Stimulated activated naive CD8-positive, alpha-beta T cell treated with anti-CD3 and anti-CD28 coated beads, Interleukin-15, Interleukin-2, amounts not matched to agents 100 ng/mL and 50 ng/mL, for 24 hours (primary cell): ENCODE results near the gene EXOC3L2.
"Not testable (repeated sequence)": the region's sequence is repeated elsewhere in the genome, so short reads cannot be mapped to it uniquely, and the experiment has no call there.

Source experiments
- H3K27ac Mint-ChIP-seq: one replicate; pipeline ENCODE4 v1.8.0; 2021; ENCODE audit warnings: mild to moderate bottlenecking, mixed read lengths
- H3K27me3 Mint-ChIP-seq: one replicate; pipeline ENCODE4 v1.8.0; 2021; ENCODE audit warnings: mixed read lengths
- H3K36me3 Mint-ChIP-seq: one replicate; pipeline ENCODE4 v1.8.0; 2021; ENCODE audit warnings: low read depth, mixed read lengths
- H3K4me1 Mint-ChIP-seq: one replicate; pipeline ENCODE4 v1.8.0; 2021; ENCODE audit warnings: low read depth, mixed read lengths
- H3K4me3 Mint-ChIP-seq: one replicate; pipeline ENCODE4 v1.8.0; 2021; ENCODE audit warnings: mild to moderate bottlenecking, mixed read lengths
- H3K9me3 Mint-ChIP-seq: one replicate; pipeline ENCODE4 v1.8.0; 2021; ENCODE audit warnings: mixed read lengths

The EXOC3L2 gene

DNA sequence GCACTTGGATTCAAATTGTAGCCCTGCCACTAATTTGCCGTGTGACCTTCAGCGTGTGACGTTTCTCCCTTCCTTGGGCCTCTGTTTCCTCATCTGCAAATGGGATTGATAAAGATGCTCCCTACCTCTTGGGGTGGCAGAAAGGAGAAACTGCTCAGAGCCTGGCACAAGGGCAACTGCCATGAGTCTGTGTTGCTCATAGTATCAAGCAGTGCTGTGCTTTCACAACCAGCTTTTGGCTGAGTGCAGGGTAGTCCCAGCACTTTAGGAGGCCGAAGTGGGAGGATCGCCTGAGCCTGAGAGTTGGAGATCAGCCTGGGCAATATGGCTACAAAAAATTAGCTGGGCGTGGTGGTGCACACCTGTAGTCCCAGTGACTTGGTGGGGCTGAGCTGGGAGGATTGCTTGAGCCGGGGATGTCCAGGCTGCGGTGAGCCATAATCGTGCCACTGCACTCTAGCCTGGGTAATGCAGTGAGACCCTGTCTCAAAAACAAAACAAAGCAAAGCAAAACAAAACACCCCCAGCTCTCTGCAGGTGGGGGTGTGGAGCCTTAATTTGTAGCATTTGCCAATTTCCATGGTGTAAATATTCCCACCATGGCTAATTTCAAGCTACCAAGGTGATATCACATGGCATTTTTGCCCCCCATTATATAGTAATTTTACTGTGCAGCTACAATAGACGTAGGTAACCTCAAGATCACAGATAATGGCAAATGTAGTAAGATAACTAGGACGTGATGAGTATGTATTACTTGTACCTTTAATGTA, 4.2 kb upstream of the EXOC3L2 start:
- Mint-ChIP-seq H3K4me3 (no peak overlapping the region), H3K9me3 (no peaks in the 10 kb centered on the region), H3K27ac (no peak overlapping the region), H3K27me3 (peaks cover 9% of the 10 kb centered on the region), H3K4me1 (peaks cover 31% of the 10 kb centered on the region), H3K36me3 (no peaks in the 10 kb centered on the region)

DNA sequence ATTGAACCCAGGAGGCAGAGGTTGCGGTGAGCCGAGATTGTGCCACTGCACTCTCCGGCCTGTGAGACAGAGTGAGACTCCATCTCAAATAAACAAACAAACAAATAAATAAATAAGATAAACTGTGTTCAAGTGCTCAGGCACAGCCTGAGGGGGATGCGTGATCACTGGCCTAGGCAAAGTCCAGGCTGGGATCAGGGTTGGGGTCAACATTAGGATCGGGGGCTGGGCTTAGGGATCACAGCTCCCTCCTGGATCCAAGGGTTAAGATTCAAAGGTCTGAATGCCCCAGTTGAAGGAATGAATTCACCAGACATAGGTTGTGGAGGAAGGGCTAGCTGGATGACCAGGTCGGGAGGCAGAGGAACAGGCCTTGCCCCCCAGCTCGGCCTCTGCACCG, 1.9 kb upstream of the EXOC3L2 start:
- H3K27me3 Mint-ChIP-seq = peaks cover 9% of the 10 kb centered on the region
- no peak overlapping the region for H3K27ac Mint-ChIP-seq
- H3K36me3 Mint-ChIP-seq = no peaks in the 10 kb centered on the region
- H3K4me1 Mint-ChIP-seq = peaks cover 10% of the 10 kb centered on the region
- H3K9me3 Mint-ChIP-seq = no peaks in the 10 kb centered on the region
- no peak overlapping the region for H3K4me3 Mint-ChIP-seq

DNA sequence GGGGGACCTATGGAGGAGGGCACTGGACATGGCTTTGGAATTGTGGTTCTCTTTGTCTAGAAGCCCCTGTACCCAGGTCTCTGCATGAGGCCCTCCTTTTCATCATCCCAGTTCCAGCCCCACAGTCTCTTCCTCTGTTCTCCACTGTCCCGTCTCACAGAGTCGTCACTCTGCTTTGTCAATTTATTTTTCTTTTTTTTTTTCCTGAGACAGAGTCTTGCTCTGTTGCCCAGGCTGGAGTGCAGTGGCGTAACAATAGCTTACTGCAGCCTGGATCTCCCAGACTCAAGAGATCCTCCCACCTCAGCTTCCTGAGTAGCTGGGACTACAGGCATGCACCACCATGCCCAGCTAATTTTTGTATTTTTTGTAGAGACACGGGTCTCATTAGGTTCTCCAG, 619 bp upstream of the EXOC3L2 start:
- no peaks in the 10 kb centered on the region for H3K36me3 Mint-ChIP-seq
- H3K4me3 Mint-ChIP-seq = no peak overlapping the region
- no peak overlapping the region for H3K27ac Mint-ChIP-seq
- H3K4me1 Mint-ChIP-seq = peaks cover 7% of the 10 kb centered on the region
- H3K27me3 Mint-ChIP-seq = peaks cover 9% of the 10 kb centered on the region
- H3K9me3 Mint-ChIP-seq = no peaks in the 10 kb centered on the region

DNA sequence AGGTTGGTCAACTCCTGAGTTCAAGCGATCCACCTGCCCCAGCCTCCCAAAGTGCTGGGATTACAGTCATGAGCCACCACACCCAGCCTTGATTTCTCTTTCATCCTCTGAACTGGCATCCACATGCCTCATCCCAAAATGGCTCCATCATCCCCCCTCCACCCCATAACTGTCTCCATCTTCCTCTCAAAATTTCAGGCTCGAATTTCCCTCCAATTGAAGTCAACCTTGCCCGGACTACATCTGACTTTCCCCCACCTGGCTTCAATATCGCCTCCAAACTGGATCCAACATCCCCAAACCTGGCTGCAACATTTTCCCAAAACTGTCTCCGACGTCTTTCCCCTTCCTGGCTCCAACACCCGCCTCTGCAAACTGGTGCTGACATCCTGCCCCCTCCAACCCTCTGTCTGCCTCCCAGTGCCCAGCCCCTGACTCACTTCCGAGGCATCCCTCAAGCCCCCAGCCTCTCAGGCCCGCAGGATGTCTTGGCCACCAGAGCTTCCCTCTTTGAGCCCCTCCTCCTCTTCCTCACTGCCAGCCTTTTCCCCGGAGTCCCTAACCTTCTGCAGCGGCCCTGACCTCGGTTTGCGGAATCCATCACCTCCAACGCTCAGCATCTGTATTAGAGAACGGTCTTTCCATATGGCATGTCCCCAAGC, 943 bp downstream of the EXOC3L2 start:
- no peaks in the 10 kb centered on the region for H3K36me3 Mint-ChIP-seq
- H3K9me3 Mint-ChIP-seq = no peaks in the 10 kb centered on the region
- H3K4me3 Mint-ChIP-seq = no peak overlapping the region
- no peaks in the 10 kb centered on the region for H3K4me1 Mint-ChIP-seq
- H3K27me3 Mint-ChIP-seq = peaks cover 6% of the 10 kb centered on the region
- H3K27ac Mint-ChIP-seq = no peak overlapping the region

DNA sequence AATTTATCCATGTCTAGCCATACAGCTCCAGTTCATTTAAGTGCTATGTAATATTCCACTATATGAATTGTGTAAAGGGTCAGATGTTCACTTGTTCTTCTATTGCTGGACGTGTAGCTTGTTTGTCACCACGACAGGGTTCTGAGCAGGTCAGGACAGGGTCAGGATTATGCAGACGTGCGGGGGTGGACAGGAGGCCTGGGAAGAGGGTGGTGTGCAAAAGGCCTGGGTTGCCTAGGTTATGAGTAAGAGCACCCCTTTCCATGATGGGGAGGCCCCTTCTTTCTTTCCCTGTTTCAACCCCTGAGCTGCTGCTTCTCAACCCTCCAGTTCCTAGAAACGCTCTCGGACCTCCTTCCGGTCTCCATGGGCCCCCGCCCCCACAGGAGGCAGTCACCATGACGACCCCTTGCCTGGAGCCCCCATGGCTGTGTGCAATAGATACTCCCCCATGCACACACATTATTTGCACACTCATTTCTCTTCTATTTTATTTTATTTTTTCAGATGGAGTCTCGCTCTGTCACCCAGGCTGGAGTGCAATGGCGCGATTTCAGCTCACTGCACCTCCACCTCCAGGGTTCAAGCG, 2.0 kb downstream of the EXOC3L2 start:
- no peaks in the 10 kb centered on the region for H3K4me1 Mint-ChIP-seq

DNA sequence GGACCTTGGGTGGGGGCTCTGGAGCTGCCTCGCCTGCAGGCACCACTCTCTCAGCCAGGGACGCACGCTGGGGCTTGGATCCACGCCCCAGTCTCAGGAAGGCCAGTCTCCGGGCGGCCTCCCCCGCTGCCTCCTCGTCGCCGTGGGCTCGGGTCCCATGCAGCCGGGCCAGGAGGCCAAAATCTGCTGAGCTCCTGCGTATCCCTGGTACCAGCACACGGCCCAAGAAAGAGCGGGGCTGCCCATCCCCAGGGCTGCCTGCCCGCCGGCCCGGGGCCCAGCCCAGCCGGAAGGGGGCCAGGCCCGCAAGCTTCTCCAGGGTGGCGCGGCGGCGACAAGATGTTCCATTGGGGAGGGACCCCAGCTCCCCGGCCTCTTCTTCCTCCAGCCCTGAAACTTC, 6.7 kb downstream of the EXOC3L2 start:
- peaks cover 9% of the 10 kb centered on the region for H3K27me3 Mint-ChIP-seq
- H3K9me3 Mint-ChIP-seq = no peaks in the 10 kb centered on the region
- H3K4me1 Mint-ChIP-seq = no peaks in the 10 kb centered on the region
- no peaks in the 10 kb centered on the region for H3K36me3 Mint-ChIP-seq
- no peak overlapping the region for H3K27ac Mint-ChIP-seq
- no peak overlapping the region for H3K4me3 Mint-ChIP-seq

More for the DNA sequence above, 2.0 kb downstream of the EXOC3L2 start:
- H3K27ac Mint-ChIP-seq = no peak overlapping the region
- peaks cover 6% of the 10 kb centered on the region for H3K27me3 Mint-ChIP-seq
- H3K4me3 Mint-ChIP-seq = no peak overlapping the region
- H3K36me3 Mint-ChIP-seq = no peaks in the 10 kb centered on the region
- no peaks in the 10 kb centered on the region for H3K9me3 Mint-ChIP-seq

DNA sequence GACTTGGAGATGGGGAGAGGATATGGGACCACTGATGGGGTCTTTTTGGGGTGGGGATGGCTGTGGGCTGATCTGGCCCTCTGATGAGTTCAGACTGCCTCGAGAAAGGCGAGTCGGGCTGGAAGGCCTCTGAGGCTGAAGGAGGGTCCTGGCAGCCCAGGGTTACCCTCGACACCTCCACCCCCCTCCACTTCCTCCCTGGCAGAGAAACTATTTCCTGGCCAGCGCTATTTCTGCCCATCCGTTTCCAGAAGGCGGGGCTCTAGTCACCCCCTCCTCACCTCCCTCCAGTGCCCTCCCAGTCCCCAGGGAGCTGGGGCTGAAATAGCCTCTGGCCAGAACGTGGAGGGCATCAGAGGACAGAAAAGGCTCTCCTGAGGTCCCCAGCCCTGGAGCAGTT, 9.7 kb downstream of the EXOC3L2 start:
- Mint-ChIP-seq H3K36me3 (no peaks in the 10 kb centered on the region), H3K27ac (no peak overlapping the region), H3K27me3 (peaks cover 13% of the 10 kb centered on the region), H3K4me3 (no peak overlapping the region), H3K4me1 (no peaks in the 10 kb centered on the region), H3K9me3 (no peaks in the 10 kb centered on the region)

DNA sequence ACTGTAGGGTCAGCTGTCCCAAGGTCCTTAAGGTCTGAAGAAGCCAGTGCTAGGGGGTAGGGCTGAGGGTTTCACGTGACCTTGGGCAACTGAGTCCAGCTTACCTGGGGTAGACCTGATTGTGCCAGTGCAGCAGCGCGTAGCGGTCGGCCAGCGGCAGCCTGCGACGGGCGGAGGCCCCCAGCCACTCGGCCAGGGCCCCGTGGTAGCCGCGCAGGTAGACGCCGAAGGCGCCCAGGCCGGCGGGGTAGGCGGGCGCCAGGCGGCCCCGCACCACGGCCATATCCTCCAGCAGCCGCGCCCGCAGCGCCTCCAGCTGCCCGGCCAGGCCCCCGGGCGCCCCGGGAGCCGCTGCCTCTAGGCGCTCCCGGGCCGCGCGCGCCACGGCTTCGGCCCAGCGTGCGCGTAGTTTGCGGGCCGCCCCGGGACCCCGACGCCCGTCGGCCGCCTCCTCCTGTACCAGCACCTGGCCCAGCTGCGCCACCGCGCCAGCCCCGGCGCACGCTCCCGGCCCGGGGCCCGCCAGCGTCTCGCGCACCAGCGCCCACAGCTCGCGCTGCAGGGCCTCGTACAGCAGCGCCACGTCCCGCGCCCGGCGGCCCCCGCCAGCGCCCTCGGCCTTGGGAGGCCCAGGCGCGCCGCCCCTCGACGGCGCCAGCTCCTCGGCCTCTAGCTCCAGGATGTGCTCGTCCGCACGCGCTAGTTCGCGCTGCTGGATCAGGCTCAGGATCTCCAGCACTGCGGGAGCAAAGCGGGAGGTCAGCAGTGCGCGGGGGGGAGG, 10.9 kb downstream of the EXOC3L2 start:
- Mint-ChIP-seq H3K9me3 (no peaks in the 10 kb centered on the region), H3K27ac (no peak overlapping the region), H3K4me1 (no peaks in the 10 kb centered on the region), H3K36me3 (no peaks in the 10 kb centered on the region), H3K4me3 (no peak overlapping the region), H3K27me3 (peaks cover 13% of the 10 kb centered on the region)

DNA sequence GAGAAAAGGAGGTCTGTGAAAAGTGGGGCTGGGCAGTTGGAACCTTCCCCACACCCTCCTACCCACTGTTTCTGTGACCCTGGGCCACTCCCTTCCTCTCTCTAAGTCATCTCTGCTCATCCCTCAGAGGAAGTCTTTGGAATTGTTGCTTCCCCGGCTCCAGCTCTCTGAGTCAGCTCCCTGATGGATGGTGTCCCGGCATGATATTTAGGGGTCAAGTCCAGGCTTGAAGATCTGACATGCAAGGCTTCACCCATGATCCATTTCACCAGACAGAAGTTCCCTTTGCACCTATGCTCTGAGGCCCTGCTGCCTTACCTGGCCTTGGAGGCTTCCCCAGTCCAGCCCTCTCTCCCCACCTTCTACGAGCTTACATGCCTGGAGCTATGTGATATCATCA, 13.3 kb downstream of the EXOC3L2 start:
- H3K4me1 Mint-ChIP-seq = no peaks in the 10 kb centered on the region
- H3K9me3 Mint-ChIP-seq = no peaks in the 10 kb centered on the region
- peaks cover 13% of the 10 kb centered on the region for H3K27me3 Mint-ChIP-seq
- no peak overlapping the region for H3K27ac Mint-ChIP-seq
- H3K4me3 Mint-ChIP-seq = no peak overlapping the region
- H3K36me3 Mint-ChIP-seq = no peaks in the 10 kb centered on the region

DNA sequence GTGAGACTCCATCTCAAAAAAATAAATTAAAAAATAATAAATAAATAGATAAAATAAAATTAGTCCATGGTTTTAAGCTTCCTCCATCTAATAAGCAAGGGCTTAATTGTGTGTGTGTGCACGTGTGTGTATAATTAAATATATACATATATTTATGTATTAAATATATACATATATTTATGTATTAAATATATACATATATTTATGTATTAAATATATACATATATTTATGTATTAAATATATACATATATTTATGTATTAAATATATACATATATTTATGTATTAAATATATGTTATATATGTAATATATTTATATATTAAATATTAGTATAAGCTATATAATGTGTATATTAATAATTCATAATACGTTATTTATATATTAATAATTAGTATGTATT, 16.2 kb downstream of the EXOC3L2 start:
- not testable (repeated sequence) for H3K4me3 Mint-ChIP-seq, H3K4me1 Mint-ChIP-seq, H3K27ac Mint-ChIP-seq, H3K9me3 Mint-ChIP-seq, H3K36me3 Mint-ChIP-seq
- H3K27me3 Mint-ChIP-seq = peaks cover 12% of the 10 kb centered on the region

DNA sequence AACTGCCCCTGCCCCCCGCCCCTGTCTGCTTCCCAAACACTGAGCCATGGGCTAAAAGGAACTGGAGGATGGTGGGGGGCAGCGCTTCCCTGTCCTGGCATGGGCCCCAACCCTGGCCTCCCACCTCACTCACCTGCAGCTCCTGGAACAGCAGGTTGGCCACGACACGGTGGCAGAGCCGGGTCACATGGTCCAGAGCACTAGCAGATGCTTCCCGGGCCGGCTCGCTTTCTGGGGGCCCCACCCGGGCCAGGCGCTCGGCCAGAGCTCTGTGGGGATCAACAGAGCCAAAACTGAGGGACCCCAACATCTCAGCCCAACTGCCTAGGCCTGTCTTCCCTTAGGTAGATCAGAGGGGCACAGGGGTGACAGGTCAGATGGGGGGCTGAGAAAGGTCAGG, 20.6 kb downstream of the EXOC3L2 start:
- peaks cover 7% of the 10 kb centered on the region for H3K27me3 Mint-ChIP-seq
- H3K27ac Mint-ChIP-seq = no peak overlapping the region
- no peaks in the 10 kb centered on the region for H3K4me1 Mint-ChIP-seq
- no peaks in the 10 kb centered on the region for H3K9me3 Mint-ChIP-seq
- no peak overlapping the region for H3K4me3 Mint-ChIP-seq
- no peaks in the 10 kb centered on the region for H3K36me3 Mint-ChIP-seq

DNA sequence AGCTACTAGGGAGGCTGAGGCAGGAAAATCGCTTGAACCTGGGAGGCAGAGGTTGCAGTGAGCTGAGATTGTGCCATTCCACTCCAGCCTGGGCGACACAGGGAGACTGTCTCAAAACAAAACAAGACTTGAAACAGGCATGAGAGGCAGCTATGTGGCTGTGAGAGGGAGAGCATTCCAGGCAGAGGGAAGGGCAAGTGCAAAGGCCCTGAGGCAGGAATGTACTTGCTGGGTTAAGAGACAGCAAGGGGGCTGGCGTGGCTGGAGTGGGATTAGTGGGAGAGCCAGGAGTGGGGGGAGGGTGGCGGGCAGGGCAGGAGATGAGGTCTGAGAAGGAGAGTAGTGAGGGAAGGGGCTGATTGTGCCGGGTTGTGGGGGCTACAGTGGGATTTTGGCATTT, 21.3 kb downstream of the EXOC3L2 start:
- Mint-ChIP-seq H3K4me1 (no peaks in the 10 kb centered on the region), H3K36me3 (no peaks in the 10 kb centered on the region), H3K27ac (no peak overlapping the region), H3K9me3 (no peaks in the 10 kb centered on the region), H3K4me3 (no peak overlapping the region), H3K27me3 (peaks cover 9% of the 10 kb centered on the region)

DNA sequence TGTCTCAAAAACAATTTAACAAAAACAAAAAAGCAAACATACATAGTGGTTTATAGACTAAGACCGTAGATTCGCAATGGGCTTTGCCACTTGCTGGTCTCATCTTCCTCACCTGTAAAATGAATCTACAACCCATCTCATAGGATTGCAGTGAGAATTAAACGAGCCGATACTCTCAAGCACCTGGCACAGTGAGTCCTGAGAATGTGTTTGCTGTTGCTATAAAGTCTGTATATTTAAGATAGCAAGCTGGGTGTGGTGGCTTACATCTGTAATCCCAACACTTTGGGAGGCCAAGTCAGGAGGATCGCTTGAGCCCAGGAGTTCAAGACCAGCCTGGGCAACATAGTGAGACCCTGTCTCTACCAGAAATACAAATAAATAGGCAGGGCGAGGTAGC, 22.5 kb downstream of the EXOC3L2 start:
- Mint-ChIP-seq H3K4me3 (no peak overlapping the region), H3K9me3 (no peaks in the 10 kb centered on the region), H3K36me3 (no peaks in the 10 kb centered on the region), H3K4me1 (no peaks in the 10 kb centered on the region), H3K27ac (no peak overlapping the region), H3K27me3 (peaks cover 16% of the 10 kb centered on the region)

DNA sequence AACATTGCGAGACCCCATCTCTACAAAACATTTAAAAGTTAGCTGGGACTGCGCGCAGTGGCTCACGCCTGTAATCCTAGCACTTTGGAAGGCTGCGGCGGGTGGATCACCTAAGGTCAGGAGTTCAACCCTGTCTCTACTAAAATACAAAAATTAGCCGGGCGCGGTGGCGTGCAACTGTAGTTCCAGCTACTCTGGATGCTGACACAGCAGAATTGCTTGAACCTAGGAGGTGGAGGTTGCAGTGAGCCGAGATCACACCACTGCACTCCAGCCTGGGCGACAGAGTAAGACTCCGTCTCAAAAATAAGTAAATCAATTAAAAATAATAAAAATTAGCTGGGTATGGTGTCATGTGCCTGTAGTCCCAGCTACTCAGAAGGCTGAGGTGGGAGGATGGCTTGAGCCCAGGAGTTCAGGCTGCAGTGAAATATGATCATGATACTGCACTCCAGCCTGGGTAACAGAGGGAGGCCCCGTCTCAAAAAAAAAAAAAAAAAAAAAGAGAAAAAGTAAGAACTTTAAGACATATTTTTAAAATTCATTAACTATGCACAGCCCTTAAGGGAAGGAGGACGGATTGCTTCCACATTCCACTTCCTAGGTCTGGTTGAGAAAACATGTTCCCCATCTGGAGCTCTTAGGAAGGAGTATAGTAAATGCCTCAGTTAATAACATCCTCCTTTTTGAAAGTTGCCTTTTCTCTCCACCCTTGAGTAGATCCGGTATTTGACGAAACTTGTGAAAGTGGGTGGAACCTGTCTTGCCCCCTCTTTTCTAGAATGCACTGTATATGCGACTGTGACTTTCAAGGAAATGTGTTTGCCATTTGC, 26.1 kb downstream of the EXOC3L2 start:
- H3K27me3 Mint-ChIP-seq = peaks cover 33% of the 10 kb centered on the region
- H3K36me3 Mint-ChIP-seq = no peaks in the 10 kb centered on the region
- no peak overlapping the region for H3K27ac Mint-ChIP-seq
- no peak overlapping the region for H3K4me3 Mint-ChIP-seq
- H3K9me3 Mint-ChIP-seq = no peaks in the 10 kb centered on the region
- H3K4me1 Mint-ChIP-seq = no peaks in the 10 kb centered on the region
